CD4-positive, alpha-beta T cell treated with Interferon alpha-2 for 1 hour (primary cell): ENCODE results near the gene KCNC1.

Experiments
- DNase-seq, 2 donors: peaks; one replicate each; pipeline ENCODE4 v3.0.0-alpha.2; 2020 to 2022

KCNC1 gene

DNA sequence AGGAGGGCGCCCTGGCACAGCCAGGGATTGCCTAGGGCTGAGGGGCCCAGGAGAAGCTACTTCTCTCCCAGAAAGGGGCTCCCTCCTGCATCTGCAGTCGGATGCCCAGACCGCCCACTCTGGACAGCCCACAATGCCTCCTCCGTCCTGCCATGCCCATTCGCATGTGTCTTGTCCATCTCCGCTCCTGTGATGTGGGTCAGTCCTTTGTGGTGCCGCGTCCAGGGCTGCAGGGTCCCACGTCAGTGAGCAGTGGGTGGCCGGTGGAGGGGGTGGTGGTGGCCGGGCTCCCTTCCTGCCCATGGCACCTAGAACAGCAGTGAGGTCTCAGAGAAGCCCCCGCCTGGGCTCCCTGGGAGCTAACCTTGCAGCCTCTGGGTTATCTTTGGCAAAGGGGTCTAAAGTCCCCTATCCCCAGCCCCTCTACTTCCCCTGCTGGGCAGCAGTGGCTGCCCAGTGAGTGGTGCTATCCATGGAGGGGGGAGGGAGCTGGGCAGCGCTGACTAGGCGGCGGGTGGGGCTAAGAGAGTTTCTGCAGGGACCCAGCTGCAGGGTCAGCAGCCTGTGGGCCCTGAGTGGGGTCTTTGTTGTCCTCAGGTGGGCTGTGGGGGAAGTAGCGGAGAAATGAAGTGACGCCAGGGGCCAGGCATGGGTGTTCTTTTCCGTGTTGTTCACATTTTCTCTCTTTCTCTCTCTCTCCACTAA lies 41.1 kb downstream of the KCNC1 start:
- no peak for DNase-seq

- DNase-seq: no peak
Observed at GRCh38 chr11:17776212-17776875, 41.8 kb downstream of the KCNC1 start.

DNA sequence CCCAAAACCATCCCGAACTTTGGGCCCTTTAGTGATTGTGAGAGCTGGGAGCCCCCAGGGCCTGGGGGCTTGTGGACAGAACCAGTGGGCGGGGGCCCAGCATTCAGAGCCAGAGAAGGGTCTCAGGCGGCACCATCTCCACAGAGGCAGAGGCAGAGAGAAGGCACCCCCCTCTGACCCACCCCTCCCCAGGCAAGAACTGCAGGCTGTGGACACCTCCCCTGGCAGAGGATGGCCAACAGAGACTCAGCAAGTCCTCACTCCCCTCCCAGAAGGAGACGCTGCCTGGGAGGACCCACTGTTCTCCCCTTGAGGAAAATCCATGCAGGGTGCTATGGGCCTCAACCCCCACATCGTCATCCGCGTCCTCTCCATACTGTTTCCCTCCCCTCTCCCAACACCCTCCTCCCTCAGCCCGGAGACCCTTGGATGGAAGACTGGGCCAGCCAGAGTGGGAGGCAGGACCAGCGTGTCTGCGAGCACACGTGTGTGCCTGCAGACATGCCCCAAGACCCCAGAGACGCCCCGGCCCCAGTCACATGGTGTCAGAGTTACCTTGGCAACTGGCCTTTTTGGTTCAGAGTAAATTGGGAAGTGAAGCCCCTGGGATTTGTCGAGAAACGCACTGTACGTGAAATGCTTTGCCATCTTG lies 42.6 kb downstream of the KCNC1 start:
- no peak for DNase-seq

GRCh38 chr11:17777738-17778091 lies 43.1 kb downstream of the KCNC1 start:
- DNase-seq: no peak

DNA sequence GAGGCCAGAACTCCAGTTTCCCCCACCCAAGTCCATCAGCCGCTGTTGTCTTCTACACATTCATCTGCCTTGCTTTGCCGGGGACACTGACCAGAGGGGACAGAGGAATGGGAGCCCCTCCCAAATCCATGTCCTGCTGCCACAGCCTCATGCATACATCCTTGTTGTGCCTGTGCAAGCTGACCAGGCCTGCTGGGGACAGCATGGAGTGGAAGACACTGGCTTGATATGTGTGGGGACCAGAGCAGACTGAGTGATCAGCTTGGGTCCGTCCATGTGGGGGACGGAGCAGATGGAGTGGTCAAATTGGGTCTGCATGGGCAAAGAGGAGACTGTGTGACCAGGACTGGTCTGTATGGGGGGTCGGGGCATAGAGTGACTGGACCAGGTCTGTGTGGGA lies 43.8 kb downstream of the KCNC1 start:
- DNase-seq: no peak

- no peak for DNase-seq
Observed at GRCh38 chr11:17778956-17779860, 44.6 kb downstream of the KCNC1 start.

DNA sequence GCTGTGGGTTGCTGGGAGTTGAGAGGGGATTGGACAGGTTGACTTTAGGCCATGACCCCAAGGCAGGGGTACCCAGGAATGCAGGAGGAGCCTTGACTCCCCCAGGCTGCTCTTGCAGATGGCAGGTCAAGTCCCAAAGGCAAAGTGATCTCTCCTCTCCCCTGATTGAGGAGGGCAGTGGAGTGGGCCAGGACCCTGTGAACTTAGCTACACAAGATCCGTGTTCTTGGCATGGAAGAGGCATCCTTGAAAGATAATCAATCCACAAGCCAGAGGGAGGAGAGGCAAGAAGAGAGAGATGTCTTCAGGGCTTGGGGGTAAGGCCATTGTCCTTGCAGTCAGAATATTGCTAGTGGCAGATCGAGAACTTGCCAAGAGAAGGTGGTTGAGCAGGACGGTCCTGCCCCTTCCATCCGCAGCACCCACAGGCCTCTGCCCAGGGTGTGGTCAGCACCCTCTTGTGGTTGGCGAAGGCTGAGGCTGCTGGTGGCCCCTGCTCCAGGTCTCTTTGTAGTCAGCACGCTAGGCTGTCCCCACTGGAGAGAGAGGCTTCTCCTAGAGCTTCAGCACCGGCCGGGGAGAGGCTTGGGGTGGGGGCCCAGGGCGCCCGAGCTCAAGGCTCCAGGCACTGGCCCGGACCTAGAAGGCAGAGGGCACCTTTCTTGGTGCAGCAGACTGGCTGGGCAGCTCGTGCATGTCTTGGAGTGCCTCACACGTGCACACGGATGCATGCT lies 45.4 kb downstream of the KCNC1 start:
- no peak for DNase-seq

- no peak for DNase-seq
Observed at GRCh38 chr11:17780668-17781067, 46.1 kb downstream of the KCNC1 start.

DNA sequence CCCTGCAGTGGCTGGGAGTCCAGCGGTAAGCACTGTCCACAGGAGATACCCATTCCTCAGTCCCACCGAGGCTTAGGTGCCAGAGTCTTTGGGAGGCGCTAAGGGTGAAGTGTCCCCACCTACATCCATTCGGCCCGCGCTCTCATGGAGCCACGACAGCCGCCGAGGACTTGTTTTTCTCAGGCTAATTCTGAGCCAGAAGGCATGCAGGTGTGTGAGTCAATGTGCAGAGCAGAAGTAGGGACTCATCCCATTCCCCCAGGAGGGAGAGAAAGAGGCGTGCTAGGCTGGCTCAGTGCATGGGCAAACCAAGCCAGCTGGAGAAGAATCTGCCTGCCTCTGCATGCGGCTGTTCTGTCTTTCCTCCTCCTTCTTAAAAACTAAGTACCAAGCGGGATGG lies 46.6 kb downstream of the KCNC1 start:
- no peak for DNase-seq

DNA sequence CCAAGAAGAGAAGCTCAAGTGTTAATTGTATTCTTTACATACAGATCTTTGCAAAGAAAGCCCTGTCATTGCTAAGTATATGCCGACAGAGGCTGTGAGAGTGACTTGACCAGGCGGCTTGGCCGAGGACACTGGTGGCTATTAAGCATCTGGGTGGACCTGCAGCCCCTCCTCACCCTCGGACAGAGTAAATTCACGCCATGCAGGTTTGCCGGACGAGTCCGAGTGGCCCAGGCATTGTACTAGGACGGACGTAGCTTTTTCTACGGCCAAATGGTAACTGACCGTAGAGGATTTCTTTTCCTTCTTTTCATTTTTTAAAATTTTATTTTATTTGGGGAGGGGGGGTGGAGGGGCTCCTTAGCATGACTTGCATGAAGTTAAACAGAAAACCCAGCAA lies 47.0 kb downstream of the KCNC1 start:
- no peak for DNase-seq

GRCh38 chr11:17782145-17782544 lies 47.6 kb downstream of the KCNC1 start:
- DNase-seq: no peak

DNA sequence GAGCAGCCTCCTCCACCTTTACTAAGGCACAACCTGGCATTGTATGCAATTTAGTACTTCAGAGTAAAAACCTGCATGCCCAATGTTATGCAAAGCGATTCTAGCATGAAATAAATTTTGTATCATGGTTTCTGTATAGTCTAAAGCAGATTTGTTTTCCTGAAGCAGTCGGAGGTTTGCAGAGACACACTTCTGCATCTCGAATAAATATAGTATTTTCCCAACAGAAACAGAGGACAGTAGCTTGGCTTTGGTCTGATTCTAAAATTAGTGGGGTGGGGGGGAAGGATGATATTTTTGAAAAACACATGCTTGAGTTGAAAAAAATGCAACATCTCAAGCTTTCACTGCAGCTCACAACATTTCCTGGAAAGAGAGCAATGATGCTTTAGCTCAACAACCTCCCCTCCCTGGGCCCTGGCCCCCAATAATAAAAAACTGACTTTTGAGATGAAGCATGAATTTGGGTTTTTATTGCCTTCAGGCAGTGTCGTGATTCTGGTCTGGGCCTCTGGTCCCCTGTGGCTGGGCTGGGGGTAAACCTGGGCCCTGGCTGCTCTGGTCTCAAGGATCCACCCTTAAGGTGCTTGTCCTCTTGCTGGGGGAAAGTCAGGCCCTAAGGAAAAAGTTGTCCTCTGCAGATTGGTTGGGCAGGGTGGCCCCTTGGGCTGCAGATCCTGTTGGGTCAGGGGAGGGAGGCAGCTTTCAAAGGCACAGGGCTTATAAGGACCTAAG lies 48.2 kb downstream of the KCNC1 start:
- no peak for DNase-seq

- no peak for DNase-seq
Observed at GRCh38 chr11:17783878-17784277, 49.3 kb downstream of the KCNC1 start.

DNA sequence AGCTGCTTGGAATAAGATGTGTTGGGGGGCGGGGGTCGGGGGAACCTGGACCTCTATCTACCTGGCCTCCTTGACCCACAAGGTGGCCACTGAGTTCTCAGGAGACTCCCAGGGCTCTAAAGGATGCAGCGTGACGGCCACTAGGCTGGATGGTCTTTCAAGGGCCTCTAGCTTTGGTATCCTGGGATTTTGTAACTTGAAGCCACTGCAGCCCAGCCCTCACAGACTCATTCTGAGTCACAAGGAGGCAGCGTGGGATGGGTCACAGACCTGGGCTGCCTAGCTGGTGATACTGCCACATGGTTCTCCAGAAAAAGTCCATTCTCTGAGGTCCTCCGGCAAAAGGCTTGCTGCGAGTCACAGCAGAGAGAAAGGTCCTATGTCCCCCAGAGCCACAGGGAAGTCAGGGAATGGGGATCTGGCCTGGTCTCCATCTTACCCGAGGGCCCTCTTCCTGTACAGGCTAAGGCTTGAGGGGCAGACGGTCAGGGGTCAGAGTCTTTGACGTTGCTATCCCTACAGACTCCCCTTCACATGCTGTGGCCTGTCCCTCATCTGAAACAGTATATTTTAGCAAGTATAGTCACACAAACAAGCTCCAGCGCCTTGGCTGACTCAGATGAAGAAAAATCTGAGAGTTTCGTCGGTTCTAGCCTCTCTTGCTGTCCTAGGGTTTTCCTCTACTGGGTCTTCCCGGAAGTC lies 52.4 kb downstream of the KCNC1 start:
- no peak for DNase-seq

DNA sequence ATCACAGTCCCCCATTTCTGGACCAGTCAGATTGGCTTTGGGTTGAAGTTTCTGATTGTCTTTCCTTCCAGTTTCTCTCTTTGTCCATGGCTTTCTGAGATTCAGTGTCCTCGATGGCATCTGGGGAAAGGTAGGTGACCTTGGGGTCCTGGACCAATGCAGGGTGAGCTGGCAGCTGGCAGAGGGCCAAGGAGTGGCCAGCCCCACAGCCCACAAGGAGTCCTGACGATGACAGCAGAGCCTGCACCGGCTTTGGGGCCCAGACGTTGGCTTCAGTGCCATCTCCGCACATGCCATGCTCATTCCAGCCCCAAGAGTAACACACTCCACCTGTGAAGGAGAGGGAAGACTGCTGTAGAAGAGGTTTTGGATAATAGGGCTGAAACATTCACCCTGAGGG lies 53.5 kb downstream of the KCNC1 start:
- no peak for DNase-seq

DNA sequence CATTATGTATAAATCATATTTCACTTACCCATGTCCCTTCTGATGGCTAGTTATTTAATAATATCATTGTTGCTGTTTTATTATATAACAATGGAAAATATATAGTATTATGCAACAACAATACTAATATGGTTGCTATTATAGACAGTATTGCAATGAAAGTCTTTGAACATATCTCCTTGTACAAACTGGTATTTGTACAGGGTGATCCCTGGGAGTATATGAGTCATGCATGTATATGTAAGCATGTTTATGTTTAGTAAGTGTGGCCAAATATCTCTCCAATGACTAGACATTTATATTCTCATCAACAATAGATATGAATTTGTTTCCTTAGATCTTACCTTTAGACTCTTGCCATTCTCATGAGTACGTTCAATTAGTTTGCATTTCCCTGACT lies 55.9 kb downstream of the KCNC1 start:
- DNase-seq: no peak

GRCh38 chr11:17791144-17791543 lies 56.6 kb downstream of the KCNC1 start:
- DNase-seq: no peak

GRCh38 chr11:17792161-17792560 lies 57.6 kb downstream of the KCNC1 start:
- DNase-seq: no peak

GRCh38 chr11:17793642-17794170 lies 59.1 kb downstream of the KCNC1 start:
- no peak for DNase-seq

DNA sequence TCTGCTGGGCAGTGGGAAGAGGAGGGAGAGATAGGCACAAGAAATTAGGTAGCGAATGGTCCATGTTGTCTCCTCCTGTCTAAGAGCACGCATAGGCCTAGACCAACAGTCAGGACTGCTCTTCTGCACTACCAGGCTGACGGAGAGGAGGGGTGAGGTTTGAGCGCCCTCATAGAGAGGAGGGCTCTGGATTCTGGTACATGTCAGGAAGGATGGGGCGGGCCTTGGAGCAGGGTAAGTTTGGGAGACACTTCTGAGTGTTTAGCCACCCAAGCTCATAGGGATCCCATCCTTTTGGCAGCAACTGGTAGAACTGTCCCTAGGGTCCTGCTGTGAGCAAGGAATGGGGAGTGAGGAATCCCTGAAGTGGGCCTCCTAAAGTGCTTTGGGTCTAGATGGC lies 60.4 kb downstream of the KCNC1 start:
- DNase-seq: no peak

GRCh38 chr11:17796154-17796553 lies 61.6 kb downstream of the KCNC1 start:
- DNase-seq: no peak
